Effector CD8-positive, alpha-beta T cell (primary cell): ENCODE data around the gene ZNF219.

ENCODE experiments used
- DNase-seq: peaks from one replicate; lab custom pipeline; 2025; lab: John Stamatoyannopoulos, UW

The ZNF219 gene

DNA sequence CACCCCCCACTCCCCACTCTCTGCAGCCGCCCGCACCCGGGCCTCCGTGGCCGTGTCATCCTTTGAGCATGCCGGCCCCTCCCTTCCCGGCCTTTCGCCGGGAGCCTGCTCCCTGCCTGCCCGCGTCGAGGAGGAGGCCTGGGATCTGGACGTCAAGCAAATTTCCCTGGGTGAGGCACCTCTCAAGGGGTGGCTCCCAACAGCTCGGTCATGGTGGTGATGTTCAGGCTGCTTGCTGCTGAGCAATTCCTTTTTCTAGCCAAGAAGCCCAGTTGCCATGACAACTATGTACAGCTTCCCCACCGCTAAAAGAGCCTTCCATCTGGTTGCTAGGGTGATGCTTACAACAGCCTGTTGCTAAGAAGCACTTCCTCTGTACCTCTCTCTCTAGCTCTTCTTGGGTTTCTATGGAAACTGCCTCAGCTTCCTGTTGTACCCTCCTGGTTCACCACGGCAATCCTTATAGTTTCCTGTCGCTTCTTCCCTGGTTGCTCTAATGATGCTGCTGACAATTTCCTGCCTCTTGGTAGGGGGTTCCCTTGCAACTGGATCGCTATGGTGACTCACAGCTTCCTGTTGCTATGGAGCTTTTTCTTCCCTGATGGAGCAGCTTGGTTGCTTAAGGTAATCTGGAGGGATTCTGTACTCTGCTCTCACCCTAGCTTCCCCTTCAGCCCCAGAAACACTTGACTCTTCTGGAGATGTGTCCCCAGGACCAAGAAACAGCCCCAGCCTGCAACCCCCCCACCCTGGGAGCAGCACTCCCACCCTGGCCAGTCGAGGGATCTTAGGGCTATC, 11.0 kb downstream of the ZNF219 start:
- peak; percentile 56 for DNase-seq

- DNase-seq: no peak
Measured at GRCh38 chr14:21086908-21087293, 11.6 kb downstream of the ZNF219 start.

DNA sequence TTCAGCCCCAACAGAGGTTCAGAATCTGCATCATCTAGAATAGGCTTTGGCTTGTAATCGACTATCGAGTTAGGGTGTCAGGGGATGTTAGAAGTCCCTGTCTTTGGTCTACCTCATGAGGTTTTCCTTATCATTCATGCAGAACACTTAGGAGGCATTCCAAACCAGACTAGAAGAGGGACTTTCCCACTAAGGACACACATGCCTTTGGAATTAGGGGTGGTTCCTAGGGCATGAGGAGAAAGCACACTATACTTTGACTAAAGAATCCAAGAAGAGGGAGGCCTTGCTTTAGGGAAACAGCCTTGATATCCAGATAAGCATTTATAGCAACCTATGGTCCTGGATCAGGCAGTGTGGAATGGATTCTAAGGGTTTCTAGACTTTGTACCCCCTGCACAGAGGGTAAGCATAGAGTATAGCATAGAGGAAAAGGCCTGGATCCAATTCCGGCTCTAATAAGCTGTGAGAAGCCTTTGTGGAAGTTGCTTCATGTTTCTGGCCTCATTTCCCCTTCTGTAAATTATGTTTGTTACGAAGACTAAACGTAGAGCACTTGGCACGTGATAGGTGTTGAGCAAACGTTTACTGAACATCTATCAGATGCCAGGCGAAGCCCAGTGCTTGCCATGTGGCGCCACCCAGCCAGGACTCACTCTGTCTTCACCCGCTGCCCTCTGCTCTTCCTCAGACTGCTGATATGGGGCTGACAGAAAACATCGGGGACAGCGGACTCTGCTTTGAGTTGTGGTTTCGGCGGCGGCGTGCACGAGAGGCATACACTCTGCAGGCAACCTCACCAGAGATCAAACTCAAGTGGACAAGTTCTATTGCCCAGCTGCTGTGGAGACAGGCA, 13.2 kb downstream of the ZNF219 start:
- no peak for DNase-seq

- no peak for DNase-seq
Measured at GRCh38 chr14:21084396-21084795, 14.1 kb downstream of the ZNF219 start.

GRCh38 chr14:21083565-21084325, 14.7 kb downstream of the ZNF219 start:
- no peak for DNase-seq

DNA sequence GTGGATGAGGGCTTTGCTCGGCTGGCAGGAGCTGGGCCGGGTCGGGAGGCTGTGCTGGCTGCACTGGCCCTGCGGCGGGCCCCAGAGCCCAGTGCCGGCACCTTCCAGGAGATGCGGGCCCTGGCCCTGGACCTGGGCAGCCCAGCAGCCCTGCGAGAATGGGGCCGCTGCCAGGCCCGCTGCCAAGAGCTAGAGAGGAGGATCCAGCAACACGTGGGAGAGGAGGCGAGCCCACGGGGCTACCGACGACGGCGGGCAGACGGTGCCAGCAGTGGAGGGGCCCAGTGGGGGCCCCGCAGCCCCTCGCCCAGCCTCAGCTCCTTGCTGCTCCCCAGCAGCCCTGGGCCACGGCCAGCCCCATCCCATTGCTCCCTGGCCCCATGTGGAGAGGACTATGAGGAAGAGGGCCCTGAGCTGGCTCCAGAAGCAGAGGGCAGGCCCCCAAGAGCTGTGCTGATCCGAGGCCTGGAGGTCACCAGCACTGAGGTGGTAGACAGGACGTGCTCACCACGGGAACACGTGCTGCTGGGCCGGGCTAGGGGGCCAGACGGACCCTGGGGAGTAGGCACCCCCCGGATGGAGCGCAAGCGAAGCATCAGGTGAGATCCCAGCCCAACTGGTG, 16.8 kb downstream of the ZNF219 start:
- DNase-seq: no peak

- no peak for DNase-seq
Measured at GRCh38 chr14:21078726-21079125, 19.7 kb downstream of the ZNF219 start.

DNA sequence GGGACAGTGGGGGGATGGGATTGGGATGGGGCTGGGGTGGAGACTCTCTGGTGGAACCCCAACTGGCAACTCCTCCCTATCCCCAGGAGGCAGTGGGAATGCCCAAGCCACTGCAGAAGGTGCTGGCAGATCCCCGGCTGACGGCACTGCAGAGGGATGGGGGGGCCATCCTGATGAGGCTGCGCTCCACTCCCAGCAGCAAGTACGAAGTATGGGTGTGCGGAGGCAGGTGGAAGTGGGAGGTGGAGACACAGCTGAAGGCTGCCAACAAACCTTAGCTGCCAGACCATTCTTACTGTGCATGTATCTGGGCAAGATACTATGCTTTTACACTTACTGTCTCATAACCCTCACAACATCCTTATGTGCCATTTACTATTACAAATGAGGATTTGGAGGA, 20.2 kb downstream of the ZNF219 start:
- no peak for DNase-seq

- no peak for DNase-seq
Measured at GRCh38 chr14:21077672-21078071, 20.8 kb downstream of the ZNF219 start.

- no peak for DNase-seq
Measured at GRCh38 chr14:21075719-21076437, 22.6 kb downstream of the ZNF219 start.

DNA sequence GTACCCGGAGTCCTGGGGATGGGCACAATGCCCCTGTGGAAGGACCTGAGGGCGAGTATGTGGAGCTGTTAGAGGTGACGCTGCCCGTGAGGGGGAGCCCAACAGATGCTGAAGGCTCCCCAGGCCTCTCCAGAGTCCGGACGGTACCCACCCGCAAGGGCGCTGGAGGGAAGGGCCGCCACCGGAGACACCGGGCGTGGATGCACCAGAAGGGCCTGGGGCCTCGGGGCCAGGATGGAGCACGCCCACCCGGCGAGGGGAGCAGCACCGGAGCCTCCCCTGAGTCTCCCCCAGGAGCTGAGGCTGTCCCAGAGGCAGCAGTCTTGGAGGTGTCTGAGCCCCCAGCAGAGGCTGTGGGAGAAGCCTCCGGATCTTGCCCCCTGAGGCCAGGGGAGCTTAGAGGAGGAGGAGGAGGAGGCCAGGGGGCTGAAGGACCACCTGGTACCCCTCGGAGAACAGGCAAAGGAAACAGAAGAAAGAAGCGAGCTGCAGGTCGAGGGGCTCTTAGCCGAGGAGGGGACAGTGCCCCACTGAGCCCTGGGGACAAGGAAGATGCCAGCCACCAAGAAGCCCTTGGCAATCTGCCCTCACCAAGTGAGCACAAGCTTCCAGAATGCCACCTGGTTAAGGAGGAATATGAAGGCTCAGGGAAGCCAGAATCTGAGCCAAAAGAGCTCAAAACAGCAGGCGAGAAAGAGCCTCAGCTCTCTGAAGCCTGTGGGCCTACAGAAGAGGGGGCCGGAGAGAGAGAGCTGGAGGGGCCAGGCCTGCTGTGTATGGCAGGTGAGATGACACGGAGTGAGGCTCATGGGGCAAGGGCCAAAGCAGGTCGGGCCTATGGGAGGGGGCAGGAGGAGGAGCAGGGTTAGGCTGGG, 23.8 kb downstream of the ZNF219 start:
- DNase-seq: no peak

- no peak for DNase-seq
Measured at GRCh38 chr14:21073921-21074320, 24.5 kb downstream of the ZNF219 start.

GRCh38 chr14:21072781-21073339, 25.6 kb downstream of the ZNF219 start:
- no peak for DNase-seq

DNA sequence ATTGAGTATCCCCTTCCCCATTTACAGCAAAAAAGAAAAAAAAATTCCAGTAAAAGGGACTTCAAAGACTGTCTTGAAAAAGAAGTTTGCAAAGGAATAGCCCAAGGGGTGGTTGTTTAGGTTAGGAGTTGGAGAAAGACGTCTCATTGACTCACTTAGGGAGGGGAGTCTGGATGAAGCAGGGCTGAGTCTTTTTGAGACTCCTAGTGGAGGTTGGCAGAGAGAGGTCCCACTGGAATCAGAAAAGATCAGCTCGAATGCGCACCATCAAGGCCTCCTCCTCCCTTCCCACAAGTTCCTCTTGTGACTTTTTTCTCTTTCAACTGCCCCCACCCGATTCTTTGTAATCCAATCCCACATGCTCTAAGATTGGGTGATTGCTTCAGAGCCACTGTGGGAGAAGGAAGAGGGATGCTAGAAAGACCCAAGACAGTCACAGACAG, 26.4 kb downstream of the ZNF219 start:
- DNase-seq: no peak

- peak; percentile 6 for DNase-seq
Measured at GRCh38 chr14:21071225-21072030, 27.0 kb downstream of the ZNF219 start.

DNA sequence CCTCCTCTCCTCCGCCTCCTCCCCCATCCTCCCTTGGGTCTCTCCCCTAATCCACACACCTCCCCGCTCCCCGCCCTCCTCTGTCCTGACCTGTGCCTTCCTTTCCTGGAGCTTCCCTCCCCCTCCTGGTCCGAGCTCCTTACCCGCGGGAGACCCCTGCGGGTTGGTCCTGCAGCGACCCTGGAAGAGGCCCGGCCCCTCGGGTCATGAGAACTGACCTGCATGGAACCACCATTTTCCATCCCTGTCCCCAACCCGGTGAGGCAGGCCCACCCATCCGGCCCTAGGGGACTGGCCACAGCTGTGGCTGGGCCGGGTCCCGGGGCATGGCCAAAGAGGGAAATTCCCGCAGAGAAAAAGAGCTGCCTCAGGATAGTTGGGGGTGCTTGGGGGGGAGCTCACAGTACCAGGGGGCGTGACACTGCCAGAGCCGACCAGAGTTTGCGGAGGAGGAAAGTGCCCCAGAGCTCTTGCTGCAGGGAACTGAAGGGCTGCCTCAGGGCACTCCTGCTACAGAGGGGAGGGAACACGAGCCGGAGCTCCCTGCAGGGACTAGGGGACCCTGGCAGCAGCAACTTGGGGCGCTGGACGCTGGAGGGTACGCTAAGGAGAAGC, 27.7 kb downstream of the ZNF219 start:
- DNase-seq: no peak

- DNase-seq: no peak
Measured at GRCh38 chr14:21070083-21070609, 28.3 kb downstream of the ZNF219 start, which contains the start of gene ARHGEF40. TSS of gene ARHGEF40 (plus strand) at chr14:21070304. CDS start at chr14:21070397, 93 bp downstream.
